ENCODE data around the gene PLRG1.

The PLRG1 gene

DNA sequence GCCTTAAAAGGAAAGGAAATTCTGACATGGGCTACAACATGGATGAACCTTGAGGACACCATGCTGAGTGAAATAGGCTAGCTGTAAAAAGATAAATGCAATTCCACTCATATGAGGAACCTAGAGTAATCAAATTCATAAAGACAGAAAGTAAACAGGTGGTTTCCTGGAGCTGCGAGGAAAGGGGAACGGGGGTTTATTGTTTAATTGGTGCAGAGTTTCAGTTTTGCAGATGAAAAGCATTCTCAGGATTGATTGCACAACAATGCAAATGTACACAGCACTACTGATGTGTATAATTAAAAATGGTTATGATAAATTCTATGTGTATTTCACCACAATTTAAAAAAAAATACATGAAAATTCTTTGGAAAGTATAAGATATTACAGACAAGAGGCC, 24.0 kb downstream of the PLRG1 start:
- no peak overlapping the region for H3K27ac ChIP-seq (ENCODE audit: low read depth, low read length)
- no peak overlapping the region for H3K9ac ChIP-seq (ENCODE audit: low read depth in 1 of 2, low read length in 2 of 2)
- H3K36me3 ChIP-seq (ENCODE audit: control insufficient read depth in 1 of 2, insufficient read depth in 2 of 2, low read length in 2 of 2), result no peaks in the 10 kb centered on the region
- no peak overlapping the region for H3K4me3 ChIP-seq (ENCODE audit: low read depth in 1 of 2, low read length in 2 of 2)
- H3K27me3 ChIP-seq (ENCODE audit: control insufficient read depth in 1 of 2, insufficient read depth in 2 of 2, low read length in 2 of 2), result no peaks in the 10 kb centered on the region
- no peaks in the 10 kb centered on the region for H3K9me3 ChIP-seq (ENCODE audit: control insufficient read depth in 1 of 2, low read length in 2 of 2)
- H3K4me1 ChIP-seq (ENCODE audit: control insufficient read depth in 1 of 2, insufficient read depth in 2 of 2, low read length in 2 of 2), result peaks cover 0 to 3% of the 10 kb centered on the region in 2 donors

DNA sequence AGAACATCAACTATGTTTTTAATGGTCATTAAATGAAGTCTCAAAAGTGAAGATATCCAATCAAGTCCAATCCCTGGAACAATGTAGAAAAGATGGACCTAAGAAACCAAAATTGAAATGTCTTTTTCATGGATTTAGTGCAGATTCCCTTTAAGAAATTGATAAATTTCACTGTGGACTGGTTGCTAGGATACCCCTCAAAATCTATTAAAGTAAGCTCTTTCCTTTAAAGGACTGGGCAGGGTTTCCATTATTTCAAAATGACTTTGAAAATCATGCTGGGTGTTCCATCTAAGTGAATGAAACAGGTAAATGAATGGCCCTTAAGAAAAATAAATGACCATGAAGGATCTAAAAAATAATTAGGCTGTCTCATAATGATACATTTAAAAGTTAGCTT, 28.6 kb downstream of the PLRG1 start:
- no peaks in the 10 kb centered on the region for H3K9me3 ChIP-seq (ENCODE audit: control insufficient read depth in 1 of 2, low read length in 2 of 2)
- peaks cover 0 to 5% of the 10 kb centered on the region in 2 donors for H3K27me3 ChIP-seq (ENCODE audit: control insufficient read depth in 1 of 2, insufficient read depth in 2 of 2, low read length in 2 of 2)
- no peak overlapping the region for H3K4me3 ChIP-seq (ENCODE audit: low read depth in 1 of 2, low read length in 2 of 2)
- no peak overlapping the region for H3K27ac ChIP-seq (ENCODE audit: low read depth, low read length)
- no peaks in the 10 kb centered on the region for H3K36me3 ChIP-seq (ENCODE audit: control insufficient read depth in 1 of 2, insufficient read depth in 2 of 2, low read length in 2 of 2)
- no peaks in the 10 kb centered on the region for H3K4me1 ChIP-seq (ENCODE audit: control insufficient read depth in 1 of 2, insufficient read depth in 2 of 2, low read length in 2 of 2)
- no peak overlapping the region for H3K9ac ChIP-seq (ENCODE audit: low read depth in 1 of 2, low read length in 2 of 2)

DNA sequence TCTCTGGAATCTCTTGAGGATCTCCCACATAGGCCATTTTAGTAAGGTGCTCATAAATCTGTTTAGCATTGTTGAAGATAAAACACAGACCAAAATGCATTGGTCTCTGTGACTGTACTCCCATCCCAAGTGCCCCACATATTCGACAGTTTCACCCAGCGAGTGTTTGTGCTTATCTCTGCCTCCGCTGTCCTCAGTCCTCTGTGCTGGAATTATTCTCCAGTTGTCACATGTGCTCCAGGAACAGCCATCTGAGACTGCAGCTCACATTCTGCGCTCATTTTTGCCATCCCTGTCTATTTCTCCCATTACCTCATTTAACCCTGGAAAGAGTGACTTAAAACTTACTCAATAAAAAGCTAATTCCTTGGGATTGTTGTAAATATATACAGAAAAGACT, 31.0 kb downstream of the PLRG1 start:
- Histone ChIP-seq H3K27me3 (ENCODE audit: control insufficient read depth in 1 of 2, insufficient read depth in 2 of 2, low read length in 2 of 2) (peaks cover 0 to 9% of the 10 kb centered on the region in 2 donors), H3K4me1 (ENCODE audit: control insufficient read depth in 1 of 2, insufficient read depth in 2 of 2, low read length in 2 of 2) (no peaks in the 10 kb centered on the region), H3K36me3 (ENCODE audit: control insufficient read depth in 1 of 2, insufficient read depth in 2 of 2, low read length in 2 of 2) (no peaks in the 10 kb centered on the region), H3K9me3 (ENCODE audit: control insufficient read depth in 1 of 2, low read length in 2 of 2) (no peaks in the 10 kb centered on the region), H3K9ac (ENCODE audit: low read depth in 1 of 2, low read length in 2 of 2) (no peak overlapping the region), H3K27ac (ENCODE audit: low read depth, low read length) (no peak overlapping the region), H3K4me3 (ENCODE audit: low read depth in 1 of 2, low read length in 2 of 2) (no peak overlapping the region)

DNA sequence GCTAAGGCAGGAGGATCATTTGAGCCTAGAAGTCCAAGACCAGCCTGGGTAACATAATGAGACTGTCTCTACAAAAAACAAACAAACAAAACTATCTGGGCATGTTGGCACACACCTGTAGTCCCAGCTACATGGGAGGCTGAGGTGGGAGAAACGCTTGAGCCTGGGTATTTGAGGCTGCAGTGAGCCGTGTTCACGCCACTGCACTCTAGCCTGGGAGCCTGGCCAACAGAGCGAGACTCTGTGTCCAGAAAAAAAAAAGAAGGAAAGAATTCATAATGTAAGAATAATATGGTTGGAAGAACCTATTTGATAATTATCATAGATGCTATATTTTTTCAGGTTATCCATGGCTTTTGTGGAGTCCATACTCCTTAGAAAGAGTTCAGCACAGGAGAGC, 32.6 kb downstream of the PLRG1 start:
- Histone ChIP-seq H3K36me3 (ENCODE audit: control insufficient read depth in 1 of 2, insufficient read depth in 2 of 2, low read length in 2 of 2) (no peaks in the 10 kb centered on the region), H3K27me3 (ENCODE audit: control insufficient read depth in 1 of 2, insufficient read depth in 2 of 2, low read length in 2 of 2) (peaks cover 0 to 9% of the 10 kb centered on the region in 2 donors), H3K9ac (ENCODE audit: low read depth in 1 of 2, low read length in 2 of 2) (no peak overlapping the region), H3K27ac (ENCODE audit: low read depth, low read length) (no peak overlapping the region), H3K4me1 (ENCODE audit: control insufficient read depth in 1 of 2, insufficient read depth in 2 of 2, low read length in 2 of 2) (no peaks in the 10 kb centered on the region), H3K9me3 (ENCODE audit: control insufficient read depth in 1 of 2, low read length in 2 of 2) (no peaks in the 10 kb centered on the region), H3K4me3 (ENCODE audit: low read depth in 1 of 2, low read length in 2 of 2) (no peak overlapping the region)

DNA sequence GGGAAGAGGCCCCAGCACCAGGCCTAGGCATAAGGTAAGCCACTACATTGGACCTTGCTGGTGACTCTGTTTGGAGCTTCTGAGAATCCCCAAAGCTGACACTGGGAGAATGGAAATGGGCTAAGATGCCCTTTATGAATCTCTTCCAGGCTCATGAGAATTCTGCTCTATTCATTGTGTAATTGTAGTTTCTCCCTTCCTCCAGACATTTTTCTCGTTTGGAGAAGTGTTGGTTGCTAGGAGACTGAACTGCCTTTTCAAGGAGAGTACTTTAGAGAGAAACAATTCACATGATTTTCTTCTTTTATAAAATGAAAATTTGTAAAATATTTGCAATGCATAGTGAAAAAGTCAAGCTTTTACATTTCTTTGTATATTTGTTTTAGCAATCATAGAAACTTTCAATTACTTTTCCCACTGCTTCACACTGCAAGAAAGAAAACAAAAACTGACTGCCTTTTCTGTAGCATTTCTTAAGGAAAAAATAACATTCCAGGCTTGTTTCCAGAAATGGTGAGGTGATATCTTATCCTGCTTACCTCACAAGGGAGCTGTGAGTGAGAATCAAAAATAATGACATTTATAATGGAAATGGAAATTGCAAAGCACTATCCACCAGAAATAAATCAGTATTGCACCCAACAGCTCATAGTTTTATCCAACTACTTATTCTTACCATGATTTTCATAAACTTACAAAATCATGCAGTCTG, 33.7 kb downstream of the PLRG1 start:
- H3K27me3 ChIP-seq (ENCODE audit: control insufficient read depth in 1 of 2, insufficient read depth in 2 of 2, low read length in 2 of 2), result peaks cover 0 to 9% of the 10 kb centered on the region in 2 donors
- H3K4me1 ChIP-seq (ENCODE audit: control insufficient read depth in 1 of 2, insufficient read depth in 2 of 2, low read length in 2 of 2), result no peaks in the 10 kb centered on the region
- no peaks in the 10 kb centered on the region for H3K36me3 ChIP-seq (ENCODE audit: control insufficient read depth in 1 of 2, insufficient read depth in 2 of 2, low read length in 2 of 2)
- H3K27ac ChIP-seq (ENCODE audit: low read depth, low read length), result no peak overlapping the region
- H3K4me3 ChIP-seq (ENCODE audit: low read depth in 1 of 2, low read length in 2 of 2), result no peak overlapping the region
- H3K9me3 ChIP-seq (ENCODE audit: control insufficient read depth in 1 of 2, low read length in 2 of 2), result no peaks in the 10 kb centered on the region
- H3K9ac ChIP-seq (ENCODE audit: low read depth in 1 of 2, low read length in 2 of 2), result no peak overlapping the region

DNA sequence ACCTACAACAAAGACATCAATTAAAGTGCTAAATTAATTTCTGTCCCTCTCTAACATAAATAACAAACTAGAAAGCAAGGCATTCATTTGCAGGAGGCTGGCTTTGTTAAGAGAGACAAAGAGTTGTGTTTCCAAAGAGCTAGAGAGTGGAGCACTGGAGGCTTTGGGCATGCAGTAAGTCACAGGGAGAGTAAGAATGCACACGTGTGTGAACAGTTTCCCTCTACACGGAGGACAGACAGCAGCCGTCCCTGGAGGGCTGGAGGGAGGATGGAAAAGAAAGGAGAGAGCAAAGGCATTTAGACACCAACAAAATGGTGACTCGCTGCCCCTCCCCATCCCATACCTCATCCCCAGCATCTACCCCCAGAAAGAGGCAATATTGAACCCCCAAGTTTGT, 38.2 kb downstream of the PLRG1 start:
- Histone ChIP-seq H3K27me3 (ENCODE audit: control insufficient read depth in 1 of 2, insufficient read depth in 2 of 2, low read length in 2 of 2) (peaks cover 0 to 4% of the 10 kb centered on the region in 2 donors), H3K4me1 (ENCODE audit: control insufficient read depth in 1 of 2, insufficient read depth in 2 of 2, low read length in 2 of 2) (no peaks in the 10 kb centered on the region), H3K36me3 (ENCODE audit: control insufficient read depth in 1 of 2, insufficient read depth in 2 of 2, low read length in 2 of 2) (no peaks in the 10 kb centered on the region), H3K4me3 (ENCODE audit: low read depth in 1 of 2, low read length in 2 of 2) (no peak overlapping the region), H3K9ac (ENCODE audit: low read depth in 1 of 2, low read length in 2 of 2) (no peak overlapping the region), H3K27ac (ENCODE audit: low read depth, low read length) (no peak overlapping the region), H3K9me3 (ENCODE audit: control insufficient read depth in 1 of 2, low read length in 2 of 2) (no peaks in the 10 kb centered on the region)

DNA sequence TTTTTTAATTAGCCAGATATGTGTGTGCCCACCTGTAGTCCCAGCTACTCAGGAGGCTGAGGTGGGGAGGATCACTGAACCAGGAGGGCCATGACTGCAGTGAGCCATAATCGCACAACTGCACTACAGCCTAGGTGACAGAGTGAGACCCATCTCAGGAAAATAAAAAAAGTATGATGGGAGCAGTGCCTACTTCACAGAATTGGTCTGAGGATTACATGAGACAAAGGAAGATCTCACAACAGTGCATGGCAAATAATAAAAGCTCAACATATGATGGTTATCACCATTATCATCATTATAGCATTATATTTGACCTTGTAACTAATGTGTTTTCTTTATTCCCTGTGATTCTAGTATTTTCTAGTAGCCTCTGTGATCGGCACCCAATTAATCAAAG, 38.7 kb downstream of the PLRG1 start:
- Histone ChIP-seq H3K27me3 (ENCODE audit: control insufficient read depth in 1 of 2, insufficient read depth in 2 of 2, low read length in 2 of 2) (peaks cover 0 to 4% of the 10 kb centered on the region in 2 donors), H3K9me3 (ENCODE audit: control insufficient read depth in 1 of 2, low read length in 2 of 2) (no peaks in the 10 kb centered on the region), H3K4me3 (ENCODE audit: low read depth in 1 of 2, low read length in 2 of 2) (no peak overlapping the region), H3K4me1 (ENCODE audit: control insufficient read depth in 1 of 2, insufficient read depth in 2 of 2, low read length in 2 of 2) (no peaks in the 10 kb centered on the region), H3K27ac (ENCODE audit: low read depth, low read length) (no peak overlapping the region), H3K36me3 (ENCODE audit: control insufficient read depth in 1 of 2, insufficient read depth in 2 of 2, low read length in 2 of 2) (no peaks in the 10 kb centered on the region), H3K9ac (ENCODE audit: low read depth in 1 of 2, low read length in 2 of 2) (no peak overlapping the region)

DNA sequence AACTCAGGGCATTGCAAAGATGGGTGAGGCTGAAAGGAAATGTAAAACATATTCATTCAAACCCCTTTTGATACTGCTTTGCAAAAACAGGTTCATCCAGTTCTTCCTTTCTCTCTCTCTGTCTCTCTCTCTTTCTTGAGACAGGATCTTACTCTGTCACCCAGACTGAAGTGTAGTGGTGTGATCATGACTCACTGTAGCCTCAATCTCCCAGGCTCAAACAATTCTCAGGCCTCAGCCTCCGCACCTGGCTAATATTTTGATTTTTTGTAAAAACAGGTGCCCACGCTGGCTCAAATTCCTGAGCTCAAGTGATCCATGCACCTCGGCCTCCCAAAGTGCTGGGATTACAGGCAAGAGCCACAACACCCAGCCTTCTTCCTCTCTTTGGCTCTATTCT, 43.0 kb downstream of the PLRG1 start:
- H3K4me3 ChIP-seq (ENCODE audit: low read depth in 1 of 2, low read length in 2 of 2), result no peak overlapping the region
- H3K27ac ChIP-seq (ENCODE audit: low read depth, low read length), result no peak overlapping the region
- peaks cover 0 to under 1% of the 10 kb centered on the region in 2 donors for H3K27me3 ChIP-seq (ENCODE audit: control insufficient read depth in 1 of 2, insufficient read depth in 2 of 2, low read length in 2 of 2)
- no peak overlapping the region for H3K9ac ChIP-seq (ENCODE audit: low read depth in 1 of 2, low read length in 2 of 2)
- no peaks in the 10 kb centered on the region for H3K9me3 ChIP-seq (ENCODE audit: control insufficient read depth in 1 of 2, low read length in 2 of 2)
- no peaks in the 10 kb centered on the region for H3K36me3 ChIP-seq (ENCODE audit: control insufficient read depth in 1 of 2, insufficient read depth in 2 of 2, low read length in 2 of 2)
- no peaks in the 10 kb centered on the region for H3K4me1 ChIP-seq (ENCODE audit: control insufficient read depth in 1 of 2, insufficient read depth in 2 of 2, low read length in 2 of 2)

DNA sequence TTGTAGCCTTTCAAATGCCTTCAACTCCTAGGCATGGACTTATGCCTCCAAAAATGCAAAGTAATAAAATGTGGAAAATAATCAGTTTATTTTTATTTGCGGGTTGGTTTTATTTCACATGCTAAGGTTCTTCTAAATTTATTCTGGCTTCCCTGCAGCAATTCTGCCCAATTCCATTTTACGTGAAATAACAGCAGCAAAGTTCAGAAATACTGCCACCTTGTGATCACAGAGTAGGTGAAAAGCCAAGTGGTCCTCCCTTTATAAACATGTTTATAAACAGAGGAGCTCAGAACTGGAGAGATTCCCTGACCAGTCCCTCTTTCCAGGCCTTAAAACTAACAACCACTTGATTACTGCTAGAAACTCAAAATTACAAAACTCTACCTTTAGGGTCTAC, 43.9 kb downstream of the PLRG1 start:
- Histone ChIP-seq H3K4me3 (ENCODE audit: low read depth in 1 of 2, low read length in 2 of 2) (no peak overlapping the region), H3K4me1 (ENCODE audit: control insufficient read depth in 1 of 2, insufficient read depth in 2 of 2, low read length in 2 of 2) (no peaks in the 10 kb centered on the region), H3K9me3 (ENCODE audit: control insufficient read depth in 1 of 2, low read length in 2 of 2) (no peaks in the 10 kb centered on the region), H3K27ac (ENCODE audit: low read depth, low read length) (no peak overlapping the region), H3K36me3 (ENCODE audit: control insufficient read depth in 1 of 2, insufficient read depth in 2 of 2, low read length in 2 of 2) (no peaks in the 10 kb centered on the region), H3K27me3 (ENCODE audit: control insufficient read depth in 1 of 2, insufficient read depth in 2 of 2, low read length in 2 of 2) (peaks cover 0 to 5% of the 10 kb centered on the region in 2 donors), H3K9ac (ENCODE audit: low read depth in 1 of 2, low read length in 2 of 2) (no peak overlapping the region)

DNA sequence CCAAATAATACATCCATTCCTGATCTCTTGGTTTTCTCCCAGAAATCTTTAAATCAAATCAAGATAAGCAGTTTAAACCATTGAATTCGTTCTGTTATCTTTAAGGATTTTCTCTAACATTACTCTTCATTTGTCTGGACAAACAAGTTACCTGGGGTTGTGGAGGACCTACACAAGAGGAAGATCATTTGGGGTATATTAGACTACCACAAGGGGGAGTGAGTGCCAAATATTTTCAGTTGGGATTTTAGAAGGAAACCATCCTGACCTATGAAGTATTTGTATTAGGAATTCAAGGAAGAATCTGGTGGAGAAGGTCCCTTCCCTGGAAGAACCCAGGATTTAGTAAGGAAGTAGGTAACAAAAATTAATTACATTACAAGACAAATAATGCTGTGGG, 46.6 kb downstream of the PLRG1 start:
- Histone ChIP-seq H3K27ac (ENCODE audit: low read depth, low read length) (no peak overlapping the region), H3K27me3 (ENCODE audit: control insufficient read depth in 1 of 2, insufficient read depth in 2 of 2, low read length in 2 of 2) (peaks cover 0 to 7% of the 10 kb centered on the region in 2 donors), H3K4me3 (ENCODE audit: low read depth in 1 of 2, low read length in 2 of 2) (no peak overlapping the region), H3K36me3 (ENCODE audit: control insufficient read depth in 1 of 2, insufficient read depth in 2 of 2, low read length in 2 of 2) (no peaks in the 10 kb centered on the region), H3K9ac (ENCODE audit: low read depth in 1 of 2, low read length in 2 of 2) (no peak overlapping the region), H3K9me3 (ENCODE audit: control insufficient read depth in 1 of 2, low read length in 2 of 2) (no peaks in the 10 kb centered on the region), H3K4me1 (ENCODE audit: control insufficient read depth in 1 of 2, insufficient read depth in 2 of 2, low read length in 2 of 2) (no peaks in the 10 kb centered on the region)

All from duodenal mucosa (tissue), 2 donors.